ENCODE results near the gene PCP4L1.

DNA sequence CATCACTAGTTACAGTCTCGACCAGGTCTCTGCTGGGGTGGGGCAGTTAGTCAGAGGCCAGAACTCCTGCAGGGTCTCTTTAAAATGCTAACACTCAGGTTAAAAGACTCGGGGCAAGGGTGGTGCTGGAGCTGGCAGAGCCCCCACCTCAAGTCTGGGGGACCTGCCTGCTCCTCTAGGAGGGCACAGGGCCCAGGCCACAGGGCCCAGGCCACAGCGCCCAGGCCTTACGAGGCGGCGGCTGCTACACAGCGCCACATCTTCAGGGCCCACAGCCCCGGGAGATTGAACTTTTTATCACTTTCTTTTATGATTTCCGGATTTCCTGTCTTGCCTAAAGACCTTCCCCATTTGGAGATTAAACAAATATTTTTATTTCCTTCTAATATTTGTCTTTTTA lies 40.8 kb downstream of the PCP4L1 start:
- TF ChIP-seq, protein P1, sequence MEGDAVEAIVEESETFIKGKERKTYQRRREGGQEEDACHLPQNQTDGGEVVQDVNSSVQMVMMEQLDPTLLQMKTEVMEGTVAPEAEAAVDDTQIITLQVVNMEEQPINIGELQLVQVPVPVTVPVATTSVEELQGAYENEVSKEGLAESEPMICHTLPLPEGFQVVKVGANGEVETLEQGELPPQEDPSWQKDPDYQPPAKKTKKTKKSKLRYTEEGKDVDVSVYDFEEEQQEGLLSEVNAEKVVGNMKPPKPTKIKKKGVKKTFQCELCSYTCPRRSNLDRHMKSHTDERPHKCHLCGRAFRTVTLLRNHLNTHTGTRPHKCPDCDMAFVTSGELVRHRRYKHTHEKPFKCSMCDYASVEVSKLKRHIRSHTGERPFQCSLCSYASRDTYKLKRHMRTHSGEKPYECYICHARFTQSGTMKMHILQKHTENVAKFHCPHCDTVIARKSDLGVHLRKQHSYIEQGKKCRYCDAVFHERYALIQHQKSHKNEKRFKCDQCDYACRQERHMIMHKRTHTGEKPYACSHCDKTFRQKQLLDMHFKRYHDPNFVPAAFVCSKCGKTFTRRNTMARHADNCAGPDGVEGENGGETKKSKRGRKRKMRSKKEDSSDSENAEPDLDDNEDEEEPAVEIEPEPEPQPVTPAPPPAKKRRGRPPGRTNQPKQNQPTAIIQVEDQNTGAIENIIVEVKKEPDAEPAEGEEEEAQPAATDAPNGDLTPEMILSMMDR (conservative IDR thresholded peaks at IDR 0.05 in 1 of 2, IDR thresholded peaks at IDR 0.05 in 1 of 2; ENCODE audit: extremely low read depth in 1 of 2, insufficient read depth in 1 of 2, low read depth in 1 of 2, low read length in 2 of 2), result no peak
- no peak for TF ChIP-seq EZH2 (IDR thresholded peaks at IDR 0.05; ENCODE audit: borderline replicate concordance, low read length)
